Fibroblast of skin of right quadriceps (primary cell): ENCODE measurements around the gene ATP13A1.
"Not testable (repeated sequence)": the region's sequence is repeated elsewhere in the genome, so short reads cannot be mapped to it uniquely, and the experiment has no call there.

Source experiments
- DNase-seq: peaks from one replicate; pipeline ENCODE4 v3.0.0-alpha.2; 2013

Gene ATP13A1

DNA sequence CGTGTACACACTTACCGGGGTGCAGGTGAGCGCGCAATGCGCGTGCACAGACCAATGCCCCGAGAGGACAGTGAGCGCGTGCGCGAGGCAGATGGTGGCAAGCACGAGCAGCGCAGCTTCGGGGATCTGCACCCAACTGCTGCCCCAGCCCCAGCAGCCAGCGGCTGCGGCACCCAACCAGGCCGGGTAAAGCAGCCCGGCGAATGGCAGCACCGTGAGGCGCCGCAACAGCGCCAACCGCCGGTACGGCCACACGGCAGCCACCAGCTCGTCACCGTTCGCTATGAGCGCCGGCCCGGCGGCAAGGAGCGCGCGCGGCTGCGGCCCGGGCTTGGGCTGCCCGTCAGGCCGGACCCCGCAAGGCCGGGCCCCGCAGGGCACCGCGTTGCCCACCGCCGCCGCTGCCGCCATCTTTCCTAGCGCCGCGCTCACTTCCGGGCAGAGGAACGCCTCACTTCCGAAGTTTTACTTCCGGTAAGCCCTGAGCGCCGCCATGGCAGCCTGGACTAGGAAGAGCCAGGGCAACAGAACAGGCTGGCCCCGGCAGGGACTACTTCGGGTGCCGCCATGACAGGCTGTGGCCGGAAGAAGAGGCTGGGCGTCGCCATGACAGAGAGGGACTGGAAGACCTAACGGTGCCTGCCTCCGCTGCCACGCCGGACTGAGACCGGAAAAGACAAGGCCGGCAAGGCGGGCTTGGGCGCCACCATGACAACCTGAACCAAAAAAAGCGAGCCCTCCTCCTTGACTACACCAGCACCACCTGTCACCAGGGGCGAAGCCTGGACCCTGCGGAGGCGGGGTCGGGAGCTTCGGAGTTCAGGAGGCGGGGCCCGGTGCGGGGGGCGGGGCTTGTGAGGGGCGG lies at the start of gene ATP13A1:
TSS of gene ATP13A1 (minus strand) at position 421 of the 865 bp plus-strand sequence. CDS start at position 411, 10 bp downstream.
- DNase-seq = peak; percentile 97

DNA sequence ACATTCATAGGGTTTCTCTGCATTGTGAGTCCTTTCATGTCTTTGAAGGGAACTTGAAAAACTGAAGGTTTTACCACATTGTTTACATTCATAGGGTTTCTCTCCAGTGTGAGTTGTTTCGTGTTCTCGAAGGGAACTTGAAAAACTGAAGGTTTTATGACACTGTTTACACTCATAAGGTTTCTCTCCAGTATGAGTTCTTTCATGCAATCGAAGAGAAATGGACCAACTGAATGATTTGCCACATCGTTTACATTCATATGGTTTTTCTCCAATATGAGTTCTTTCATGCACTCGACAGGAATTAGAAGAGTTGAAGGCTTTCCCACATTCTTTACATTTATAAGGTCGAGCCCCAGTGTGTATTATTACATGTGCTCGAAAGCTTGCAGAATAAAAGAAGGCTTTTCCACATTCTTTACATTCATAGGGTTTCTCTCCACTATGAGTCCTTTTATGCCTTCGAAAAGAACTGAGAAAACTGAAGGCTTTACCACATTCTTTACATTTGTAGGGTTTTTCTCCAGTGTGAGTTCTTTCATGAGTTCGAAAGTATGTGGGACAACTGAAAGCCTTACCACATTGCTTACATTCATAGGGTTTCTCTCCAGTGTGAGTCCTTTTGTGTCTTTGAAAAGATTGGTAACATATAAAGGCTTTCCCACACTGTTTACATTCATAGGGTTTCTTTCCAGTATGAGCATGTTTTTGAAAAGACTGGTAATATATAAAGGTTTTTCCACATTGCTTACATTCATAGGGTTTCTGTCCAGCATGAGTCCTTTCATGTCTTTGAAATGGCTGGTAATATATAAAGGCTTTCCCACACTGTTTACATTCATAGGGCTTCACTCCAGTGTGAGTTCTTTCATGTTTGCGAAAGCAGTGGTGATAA lies 48.7 kb upstream of the ATP13A1 start:
- DNase-seq = no peak

DNA sequence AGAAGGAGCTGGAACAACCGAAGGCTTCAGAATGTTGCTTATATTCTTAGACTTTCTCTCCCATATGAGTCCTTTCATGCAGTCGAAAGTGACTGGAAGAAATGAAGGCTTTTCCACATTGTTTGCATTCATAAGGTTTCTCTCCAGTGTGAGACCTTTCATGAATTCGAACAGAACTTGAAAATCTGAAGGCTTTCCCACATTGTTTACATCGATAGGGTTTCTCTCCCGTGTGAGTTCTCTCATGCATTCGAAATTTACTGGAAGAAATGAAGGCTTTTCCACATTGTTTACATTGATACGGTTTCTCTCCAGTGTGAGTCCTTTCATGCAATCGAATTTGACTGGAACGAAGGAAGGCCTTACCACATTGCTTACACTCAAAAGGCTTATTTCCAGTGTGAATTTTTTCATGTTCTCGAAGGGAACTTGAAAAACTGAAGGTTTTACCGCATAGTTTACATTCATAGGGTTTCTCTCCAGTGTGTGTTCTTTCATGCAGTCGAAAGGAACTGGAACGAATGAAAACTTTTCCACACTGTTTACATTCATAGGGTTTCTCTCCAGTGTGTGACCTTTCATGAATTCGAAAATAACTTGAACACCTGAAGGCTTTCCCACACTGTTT lies 47.9 kb upstream of the ATP13A1 start:
- no peak for DNase-seq

DNA sequence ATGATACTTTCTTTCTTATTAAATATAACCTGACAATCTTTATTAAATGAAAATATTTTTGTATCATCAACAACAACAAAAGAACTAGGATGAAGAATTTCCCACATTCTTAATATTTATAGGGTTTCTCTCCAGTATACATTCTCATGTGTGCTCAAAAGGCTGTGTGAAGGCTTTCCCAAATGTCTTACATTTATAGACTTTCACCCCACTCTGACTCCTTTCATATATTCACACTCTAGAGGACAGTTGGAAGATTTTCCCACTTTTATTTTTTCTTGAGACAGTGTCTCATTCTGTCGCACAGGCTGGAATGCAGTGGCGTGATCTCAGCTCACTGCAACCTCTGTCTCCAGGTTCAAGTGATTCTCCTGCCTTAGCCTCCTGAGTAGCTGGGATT lies 47.0 kb upstream of the ATP13A1 start:
- no peak for DNase-seq

DNA sequence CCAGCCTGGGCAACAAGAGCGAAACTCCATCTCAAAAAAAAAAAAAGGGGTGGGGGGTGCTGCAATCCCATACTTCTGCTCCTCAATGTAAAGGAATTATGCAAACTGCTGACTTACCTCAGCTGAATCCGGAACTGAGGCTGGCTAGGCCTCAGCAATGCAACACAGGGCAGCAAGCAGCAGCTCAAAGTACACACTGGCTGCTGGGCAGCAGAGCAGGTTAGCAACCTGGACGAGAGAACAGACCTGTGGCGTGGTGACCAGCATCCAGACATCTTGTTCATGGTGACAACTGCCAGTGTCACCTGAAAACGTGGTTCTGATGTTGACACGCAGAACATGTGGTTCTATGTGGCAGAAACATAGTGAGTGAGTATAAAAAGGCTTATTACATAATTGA lies 41.4 kb upstream of the ATP13A1 start:
- no peak for DNase-seq

DNA sequence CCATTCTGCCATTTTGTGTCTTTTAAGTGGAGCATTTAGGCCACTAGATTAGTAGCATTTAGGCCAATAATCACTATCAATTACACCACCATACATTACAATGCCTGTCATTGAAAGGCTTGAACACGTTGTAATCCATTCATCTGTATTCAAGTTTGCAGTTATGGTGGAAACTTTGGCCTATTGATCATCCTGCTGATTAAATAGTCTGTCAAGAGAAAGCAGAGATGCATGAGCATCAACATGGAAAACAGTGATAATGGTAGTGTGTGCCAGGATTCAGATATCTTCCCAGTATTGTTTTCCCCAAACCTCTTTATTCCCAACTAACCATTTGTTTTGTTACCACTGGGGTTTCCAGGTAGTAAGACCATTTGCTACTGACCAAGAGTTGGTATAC lies 37.0 kb upstream of the ATP13A1 start:
- not testable (repeated sequence) for DNase-seq

DNA sequence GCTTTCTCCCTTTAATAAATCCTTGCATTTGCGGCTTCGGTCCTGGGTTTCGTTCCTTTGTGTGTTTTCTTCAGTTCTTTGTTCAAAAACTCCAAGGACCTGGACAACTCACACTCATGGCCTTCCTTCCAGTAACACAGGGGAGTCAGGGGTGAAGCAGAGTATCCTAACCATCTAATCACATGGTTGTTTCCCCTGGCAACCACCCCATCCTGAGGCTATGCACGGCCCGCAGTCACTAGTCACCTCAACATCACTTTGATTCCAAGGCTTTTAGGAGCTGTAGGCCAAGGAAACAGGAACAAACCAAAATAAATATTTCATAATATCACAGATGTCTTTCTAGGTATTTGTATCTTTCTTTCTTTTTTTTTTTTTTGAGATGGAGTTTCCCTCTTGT lies 34.1 kb upstream of the ATP13A1 start:
- DNase-seq = no peak

DNA sequence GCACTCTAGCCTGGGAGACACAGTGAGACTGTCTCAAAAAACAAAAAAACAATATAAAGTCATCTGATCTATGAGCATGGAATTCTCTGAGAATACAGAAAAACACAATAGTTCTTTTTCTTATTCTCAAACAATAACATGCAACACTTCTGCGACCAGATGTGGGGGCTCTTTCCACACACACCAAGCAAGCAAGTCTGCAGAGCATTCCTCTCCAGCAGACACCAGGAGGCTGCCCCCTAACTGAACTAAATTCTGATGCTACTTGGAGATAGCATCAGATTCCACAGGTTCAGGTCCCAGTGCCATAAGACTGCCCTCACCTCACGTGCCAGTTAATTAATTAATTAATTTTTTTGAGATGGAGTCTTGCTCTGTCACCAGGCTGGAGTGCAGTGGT lies 32.9 kb upstream of the ATP13A1 start:
- no peak for DNase-seq

DNA sequence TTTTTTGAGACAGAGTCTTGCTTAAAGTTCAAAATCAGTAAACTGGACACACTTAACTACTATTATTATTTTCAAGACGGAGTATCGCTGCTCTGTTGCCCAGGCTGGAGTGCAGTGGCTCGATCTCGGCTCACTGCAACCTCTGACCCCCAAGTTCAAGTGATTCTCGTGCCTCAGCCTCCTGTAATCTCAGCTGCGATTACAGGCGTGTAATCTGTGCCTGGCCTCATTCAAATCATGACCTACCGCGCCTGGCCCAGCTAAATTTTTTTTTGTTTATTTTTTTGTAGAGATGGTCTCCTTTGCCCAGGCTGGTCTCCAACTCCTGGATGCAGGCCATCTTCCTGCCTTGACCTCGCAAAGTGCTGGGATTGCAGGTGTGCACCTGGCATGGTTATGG lies 28.2 kb upstream of the ATP13A1 start:
- no peak for DNase-seq

DNA sequence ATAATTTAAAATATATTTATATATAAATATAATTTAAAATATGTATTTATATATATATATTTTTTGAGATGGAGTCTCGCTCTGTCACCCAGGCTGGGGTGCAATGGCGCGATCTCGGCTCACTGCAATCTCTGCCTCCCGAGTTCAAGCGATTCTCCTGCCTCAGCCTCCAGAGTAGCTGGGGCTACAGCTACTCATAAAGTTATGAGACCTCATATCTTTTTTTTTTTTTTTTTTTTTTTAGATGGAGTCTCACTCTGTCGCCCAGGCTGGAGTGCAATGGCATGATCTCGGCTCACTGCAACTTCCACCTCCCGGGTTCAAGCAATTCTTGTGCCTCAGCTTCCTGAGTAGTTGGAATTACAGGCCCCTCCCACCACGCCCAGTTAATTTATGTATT lies 25.5 kb upstream of the ATP13A1 start:
- not testable (repeated sequence) for DNase-seq

DNA sequence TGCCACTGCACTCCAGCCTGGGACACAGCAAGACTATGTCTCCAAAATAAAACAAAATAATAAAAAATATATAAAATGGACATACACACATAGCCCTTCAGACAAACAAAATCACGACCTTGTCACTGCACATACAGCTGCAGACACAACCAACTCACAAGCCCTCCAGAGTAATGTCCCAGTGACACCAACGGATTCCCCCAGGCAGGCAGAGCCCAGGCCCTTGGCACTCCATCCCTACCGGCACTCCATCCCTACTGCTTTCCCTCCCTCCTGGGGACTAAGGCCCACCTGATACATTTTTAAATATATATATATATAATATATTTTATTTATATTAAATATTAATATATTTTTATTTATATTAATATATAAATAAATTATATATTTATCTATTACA lies 23.6 kb upstream of the ATP13A1 start:
- DNase-seq = no peak

DNA sequence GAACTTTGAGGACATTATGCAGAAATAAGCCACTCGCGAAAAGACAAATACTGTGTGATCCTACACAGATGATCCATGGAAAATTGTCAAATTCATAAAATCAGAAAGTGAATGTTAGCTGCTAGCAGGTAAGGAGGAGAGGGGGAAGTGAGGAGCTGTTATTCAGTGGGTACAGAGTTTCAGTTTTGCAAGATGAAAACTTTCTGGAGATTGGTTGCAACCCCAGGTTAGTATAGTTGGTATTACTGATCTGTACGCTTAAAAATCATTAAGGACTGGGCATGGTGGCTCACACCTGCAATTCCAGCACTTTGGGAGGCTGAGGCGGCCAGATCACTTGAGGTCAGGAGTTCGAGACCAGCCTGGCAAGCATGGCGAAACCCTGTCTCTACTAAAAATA lies 23.1 kb upstream of the ATP13A1 start:
- DNase-seq = no peak

DNA sequence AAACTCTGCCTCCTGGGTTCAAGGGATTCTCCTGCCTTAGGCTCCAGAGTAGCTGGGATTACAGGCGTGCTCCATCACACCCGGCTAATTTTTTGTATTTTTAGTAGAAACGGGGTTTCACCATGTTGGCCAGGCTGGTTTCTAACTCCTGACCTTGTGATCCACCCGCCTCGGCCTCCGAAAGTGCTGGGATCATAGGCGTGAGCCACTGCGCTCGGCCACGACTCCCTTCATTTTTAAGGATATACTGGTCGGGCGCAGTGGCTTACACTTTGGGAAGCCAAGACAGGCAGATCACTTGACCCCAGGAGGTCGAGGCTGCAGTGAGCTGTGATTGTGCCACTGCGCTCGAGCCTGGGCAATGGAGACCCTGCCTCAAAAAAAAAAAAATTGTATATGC lies 22.6 kb upstream of the ATP13A1 start:
- not testable (repeated sequence) for DNase-seq

DNA sequence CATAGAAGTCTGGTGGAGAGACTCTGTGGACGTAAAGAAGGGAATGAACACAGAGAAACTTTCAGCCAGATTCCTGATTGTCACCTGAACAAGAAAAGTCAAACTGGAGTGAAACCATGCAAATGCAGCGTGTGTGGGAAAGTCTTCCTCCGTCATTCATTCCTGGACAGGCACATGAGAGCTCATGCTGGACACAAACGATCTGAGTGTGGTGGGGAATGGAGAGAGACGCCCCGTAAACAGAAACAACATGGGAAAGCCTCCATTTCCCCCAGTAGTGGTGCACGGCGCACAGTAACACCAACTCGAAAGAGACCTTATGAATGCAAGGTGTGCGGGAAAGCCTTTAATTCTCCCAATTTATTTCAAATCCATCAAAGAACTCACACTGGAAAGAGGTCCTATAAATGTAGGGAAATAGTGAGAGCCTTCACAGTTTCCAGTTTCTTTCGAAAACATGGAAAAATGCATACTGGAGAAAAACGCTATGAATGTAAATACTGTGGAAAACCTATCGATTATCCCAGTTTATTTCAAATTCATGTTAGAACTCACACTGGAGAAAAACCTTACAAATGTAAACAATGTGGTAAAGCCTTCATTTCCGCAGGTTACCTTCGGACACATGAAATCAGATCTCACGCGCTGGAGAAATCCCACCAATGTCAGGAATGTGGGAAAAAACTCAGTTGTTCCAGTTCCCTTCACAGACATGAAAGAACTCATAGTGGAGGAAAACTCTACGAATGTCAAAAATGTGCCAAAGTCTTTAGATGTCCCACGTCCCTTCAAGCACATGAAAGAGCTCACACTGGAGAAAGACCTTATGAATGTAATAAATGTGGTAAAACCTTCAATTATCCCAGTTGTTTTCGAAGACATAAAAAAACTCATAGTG lies 15.9 kb upstream of the ATP13A1 start:
- DNase-seq = no peak

DNA sequence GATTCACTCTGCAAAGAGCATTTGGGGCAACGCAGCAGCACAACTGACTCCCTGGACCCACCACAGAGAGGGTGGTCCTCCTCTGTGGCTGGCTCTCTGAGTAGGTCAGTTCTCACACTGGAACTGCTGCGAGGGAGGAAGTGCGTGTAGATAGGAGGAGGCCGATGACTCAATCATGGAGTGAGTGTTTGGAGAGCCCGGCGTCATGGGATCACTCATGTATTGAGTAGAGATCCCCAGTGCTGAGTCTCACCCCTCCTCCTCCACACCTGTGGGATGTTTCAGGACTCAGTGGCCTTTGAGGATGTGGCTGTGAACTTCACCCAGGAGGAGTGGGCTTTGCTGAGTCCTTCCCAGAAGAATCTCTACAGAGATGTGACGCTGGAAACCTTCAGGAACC lies 14.1 kb upstream of the ATP13A1 start:
- no peak for DNase-seq

DNA sequence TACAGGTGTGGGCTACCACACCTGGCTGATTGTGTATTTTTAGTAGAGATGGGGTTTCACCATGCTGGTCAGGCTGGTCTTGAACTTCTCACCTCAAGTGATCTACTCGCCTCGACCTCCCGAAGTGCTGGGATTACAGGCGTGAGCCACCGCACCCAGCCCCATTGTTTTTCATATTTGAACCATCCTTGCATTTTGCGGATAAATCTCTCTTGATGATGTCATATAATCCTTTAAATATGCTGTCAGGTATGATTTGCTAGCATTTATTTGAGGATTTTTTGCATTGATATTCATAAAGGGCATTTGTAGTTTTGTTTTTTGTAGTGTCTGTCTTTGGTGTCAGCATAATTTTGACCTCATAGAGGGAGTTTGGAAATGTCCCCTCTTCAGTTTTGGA lies 10.8 kb upstream of the ATP13A1 start:
- no peak for DNase-seq

DNA sequence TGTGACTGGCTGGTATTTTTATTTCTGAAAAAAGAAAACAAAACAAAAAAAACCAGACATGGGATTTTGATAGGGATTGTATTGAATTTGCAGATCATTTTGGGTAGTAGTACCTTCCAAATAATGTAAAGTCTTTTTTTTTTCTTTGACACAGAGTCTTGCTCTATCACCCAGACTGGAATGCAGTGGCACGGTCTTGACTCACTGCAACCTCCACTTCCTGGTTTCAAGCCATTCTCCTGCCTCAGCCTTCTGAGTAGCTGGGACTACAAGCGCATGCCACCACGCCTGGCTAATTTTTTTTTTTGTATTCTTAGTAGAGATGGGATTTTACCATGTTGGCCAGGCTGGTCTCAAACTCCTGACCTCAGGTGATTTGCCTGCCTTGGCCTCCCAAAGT lies 9.3 kb upstream of the ATP13A1 start:
- no peak for DNase-seq

DNA sequence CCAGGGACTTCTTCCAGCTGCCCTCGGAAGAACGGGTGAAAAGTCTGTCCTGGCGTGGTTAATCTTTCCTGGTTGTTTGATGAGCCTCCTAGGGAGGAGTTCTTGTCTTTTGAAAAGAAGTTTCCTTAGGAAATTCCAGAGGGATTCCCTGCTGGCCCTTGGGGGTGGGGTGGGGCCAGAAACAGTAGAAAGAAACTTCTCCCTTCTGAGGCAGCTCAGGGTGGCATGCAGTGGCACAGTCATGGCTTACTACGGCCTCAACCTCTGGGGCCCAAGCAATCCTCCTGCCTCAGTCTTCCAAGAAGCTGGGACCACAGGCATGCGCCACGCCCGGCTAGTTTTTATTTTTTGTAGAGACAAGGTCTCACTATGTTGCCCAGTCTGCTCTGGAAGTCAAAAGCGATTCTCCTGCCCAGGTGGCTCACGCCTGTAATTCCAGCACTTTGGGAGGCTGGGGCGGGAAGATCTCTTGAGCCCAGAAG lies 6.6 kb upstream of the ATP13A1 start:
- no peak for DNase-seq

DNA sequence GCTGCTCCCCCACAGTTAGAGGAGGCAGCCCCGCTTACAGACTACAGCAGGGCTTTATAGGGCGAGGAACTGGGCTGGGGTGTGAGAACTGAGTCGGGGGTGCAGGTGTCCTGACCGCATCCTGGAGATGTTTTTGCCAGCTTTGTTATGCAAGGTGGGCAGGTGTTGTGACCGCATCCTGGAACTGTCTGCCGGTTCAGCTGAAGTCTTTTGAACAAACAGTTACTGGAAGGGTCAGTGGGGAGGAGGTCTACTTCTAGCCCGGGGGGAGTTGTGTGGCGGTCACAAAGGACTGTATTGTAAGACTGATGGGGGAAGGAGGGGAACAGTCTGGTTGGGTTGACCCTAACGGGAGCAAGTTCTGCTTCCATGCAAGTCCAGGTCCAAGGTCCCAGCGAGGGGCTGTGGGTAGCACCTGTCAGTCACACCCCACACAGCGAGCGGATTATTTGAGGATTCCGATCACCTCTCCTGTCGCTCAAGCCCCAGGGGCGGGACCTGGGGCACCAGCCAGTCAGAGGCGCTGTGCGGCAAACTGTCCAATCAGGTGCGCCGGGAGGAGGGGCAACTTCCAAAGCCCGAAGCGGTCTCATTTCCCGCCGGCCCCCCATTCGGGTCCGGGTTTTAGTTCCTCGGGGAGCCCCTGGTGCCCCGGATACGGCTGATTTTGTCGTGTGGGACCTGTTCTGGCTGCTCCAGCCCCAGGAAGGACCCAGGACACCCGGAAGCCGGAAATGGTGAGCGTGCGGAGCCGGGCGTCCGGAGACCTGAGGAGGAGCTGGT lies 4.9 kb upstream of the ATP13A1 start, which contains the start of gene ZNF101:
TSS of gene ZNF101 (plus strand) at position 610 of the 783 bp plus-strand sequence. CDS start at position 735, 125 bp downstream.
- DNase-seq = peak; percentile 87

DNA sequence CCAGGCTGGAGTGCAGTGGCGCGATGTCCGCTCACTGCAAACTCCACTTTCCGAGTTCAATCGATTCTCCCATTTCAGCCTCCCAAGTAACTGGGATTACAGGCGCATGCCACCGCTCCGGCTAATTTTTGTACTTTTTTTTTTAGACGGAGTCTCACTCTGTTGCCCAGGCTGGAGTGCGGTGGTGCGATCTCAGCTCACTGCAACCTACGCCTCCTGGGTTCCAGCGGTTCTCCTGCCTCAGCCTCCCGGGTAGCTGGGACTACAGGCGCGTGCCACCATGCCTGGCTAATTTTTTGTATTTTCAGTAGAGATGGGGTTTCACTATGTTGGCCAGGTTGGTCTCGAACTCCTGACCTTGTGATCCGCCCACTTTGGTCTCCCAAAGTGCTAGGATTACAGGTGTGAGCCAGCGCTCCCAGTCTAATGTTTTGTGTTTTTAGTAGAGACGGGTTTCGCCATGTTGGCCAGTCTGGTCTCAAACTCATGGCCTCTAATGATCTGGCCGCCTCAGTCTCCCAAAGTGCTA lies 2.0 kb upstream of the ATP13A1 start:
- DNase-seq = not testable (repeated sequence)

DNA sequence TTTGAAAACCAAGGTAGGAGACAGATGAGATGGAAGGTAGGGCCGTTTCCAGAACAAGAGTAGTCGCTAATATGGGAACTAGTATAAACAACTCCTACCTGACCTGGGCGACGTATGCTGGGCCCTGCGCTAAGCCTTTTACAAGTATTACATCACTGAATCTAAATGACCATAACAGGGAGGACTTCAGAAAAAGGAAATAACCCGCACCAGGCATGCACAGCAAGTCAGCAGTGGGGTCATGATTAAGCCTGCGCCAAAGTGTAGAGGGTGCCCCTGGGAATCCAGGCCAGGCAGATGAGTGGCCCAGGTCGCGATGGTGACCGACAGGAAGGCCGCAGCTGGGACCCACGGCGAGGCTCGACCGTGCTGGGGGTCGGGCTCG lies 613 bp downstream of the ATP13A1 start:
- no peak for DNase-seq
